ENCODE results near the gene DAD1. TPM values are rescaled to one million over a fixed set of nuclear protein-coding genes. Genes with fewer than 3 reads are reported as not detected.

The DAD1 gene
- total RNA-seq, 1 experiment from 2014 or later: 162 TPM

DNA sequence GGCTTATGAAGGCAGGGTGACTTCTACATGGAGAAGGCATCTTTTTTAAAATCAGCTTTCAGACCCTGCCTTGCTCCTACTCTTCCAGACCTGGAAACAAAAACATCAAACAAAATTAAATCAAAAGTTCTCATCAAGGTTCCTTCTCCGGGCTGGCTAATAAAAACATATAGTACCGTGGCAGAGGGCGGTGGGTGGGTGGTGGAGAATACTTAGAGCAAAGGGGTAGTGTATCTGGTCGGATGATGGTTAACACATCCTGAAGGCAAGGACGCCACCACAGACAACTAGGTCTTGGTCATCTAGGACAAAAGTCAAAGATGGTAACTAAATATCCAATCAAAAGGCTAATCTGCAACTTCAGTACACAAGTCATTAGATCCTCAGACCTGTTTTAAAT, 1.8 kb downstream of the DAD1 start:
- Histone ChIP-seq H3K4me1 (ENCODE audit: control insufficient read depth in 1 of 2, insufficient read depth in 2 of 2, low read length in 2 of 2) (peaks cover 10 to 22% of the 10 kb centered on the region in 2 experiments), H3K4me3 (replicated peaks in 1 of 2; ENCODE audit: low read depth in 1 of 2, low read length in 2 of 2) (no peak overlapping the region), H3K27ac (ENCODE audit: low read depth, low read length) (no peak overlapping the region), H3K4me2 (ENCODE audit: low read length) (no peak overlapping the region), H4K20me1 (ENCODE audit: insufficient read depth) (no peaks in the 10 kb centered on the region), H3K27me3 (ENCODE audit: insufficient read depth, low read length) (no peaks in the 10 kb centered on the region), H3K36me3 (ENCODE audit: control insufficient read depth in 1 of 2, insufficient read depth in 2 of 2, low read length in 2 of 2) (peaks cover 0 to 5% of the 10 kb centered on the region in 2 experiments; a peak in 1 of 4 replicates), H3K79me2 (ENCODE audit: insufficient read depth, low read length) (peaks cover 66% of the 10 kb centered on the region), H2AFZ (ENCODE audit: low read depth, low read length, poor library complexity, severe bottlenecking) (no peak overlapping the region), H3K9me3 (ENCODE audit: control insufficient read depth in 1 of 2, insufficient read depth in 1 of 2, low read depth in 1 of 2, low read length in 2 of 2) (no peaks in the 10 kb centered on the region), H3K9me2 (ENCODE audit: insufficient read depth) (no peaks in the 10 kb centered on the region), H3K9ac (ENCODE audit: low read length) (no peak overlapping the region)
- RAD21 ChIA-PET (ENCODE audit: low non-redundant PET in 1 of 2, low total read pairs in 2 of 2, uncharacterized antibody in 2 of 2, unreplicated experiment in 2 of 2): no interaction called here
- POLR2A ChIA-PET: no interaction called here
- no TSS peak for BruUV-seq (replicated peaks)
- no peak for DNase-seq (ENCODE audit: low read depth, low spot score)
- TF ChIP-seq, protein P1, sequence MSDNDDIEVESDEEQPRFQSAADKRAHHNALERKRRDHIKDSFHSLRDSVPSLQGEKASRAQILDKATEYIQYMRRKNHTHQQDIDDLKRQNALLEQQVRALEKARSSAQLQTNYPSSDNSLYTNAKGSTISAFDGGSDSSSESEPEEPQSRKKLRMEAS (IDR thresholded peaks at IDR 0.05): no peak
- TF ChIP-seq POLR2AphosphoS5 (IDR thresholded peaks at IDR 0.05; ENCODE audit: low read depth, low read length): no peak
- no peak for TF ChIP-seq RAD21 (IDR thresholded peaks at IDR 0.05; ENCODE audit: low read depth)
- TF ChIP-seq, protein P2, sequence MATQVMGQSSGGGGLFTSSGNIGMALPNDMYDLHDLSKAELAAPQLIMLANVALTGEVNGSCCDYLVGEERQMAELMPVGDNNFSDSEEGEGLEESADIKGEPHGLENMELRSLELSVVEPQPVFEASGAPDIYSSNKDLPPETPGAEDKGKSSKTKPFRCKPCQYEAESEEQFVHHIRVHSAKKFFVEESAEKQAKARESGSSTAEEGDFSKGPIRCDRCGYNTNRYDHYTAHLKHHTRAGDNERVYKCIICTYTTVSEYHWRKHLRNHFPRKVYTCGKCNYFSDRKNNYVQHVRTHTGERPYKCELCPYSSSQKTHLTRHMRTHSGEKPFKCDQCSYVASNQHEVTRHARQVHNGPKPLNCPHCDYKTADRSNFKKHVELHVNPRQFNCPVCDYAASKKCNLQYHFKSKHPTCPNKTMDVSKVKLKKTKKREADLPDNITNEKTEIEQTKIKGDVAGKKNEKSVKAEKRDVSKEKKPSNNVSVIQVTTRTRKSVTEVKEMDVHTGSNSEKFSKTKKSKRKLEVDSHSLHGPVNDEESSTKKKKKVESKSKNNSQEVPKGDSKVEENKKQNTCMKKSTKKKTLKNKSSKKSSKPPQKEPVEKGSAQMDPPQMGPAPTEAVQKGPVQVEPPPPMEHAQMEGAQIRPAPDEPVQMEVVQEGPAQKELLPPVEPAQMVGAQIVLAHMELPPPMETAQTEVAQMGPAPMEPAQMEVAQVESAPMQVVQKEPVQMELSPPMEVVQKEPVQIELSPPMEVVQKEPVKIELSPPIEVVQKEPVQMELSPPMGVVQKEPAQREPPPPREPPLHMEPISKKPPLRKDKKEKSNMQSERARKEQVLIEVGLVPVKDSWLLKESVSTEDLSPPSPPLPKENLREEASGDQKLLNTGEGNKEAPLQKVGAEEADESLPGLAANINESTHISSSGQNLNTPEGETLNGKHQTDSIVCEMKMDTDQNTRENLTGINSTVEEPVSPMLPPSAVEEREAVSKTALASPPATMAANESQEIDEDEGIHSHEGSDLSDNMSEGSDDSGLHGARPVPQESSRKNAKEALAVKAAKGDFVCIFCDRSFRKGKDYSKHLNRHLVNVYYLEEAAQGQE (IDR thresholded peaks at IDR 0.05; ENCODE audit: low read depth): no peak
- TF ChIP-seq, protein P3, sequence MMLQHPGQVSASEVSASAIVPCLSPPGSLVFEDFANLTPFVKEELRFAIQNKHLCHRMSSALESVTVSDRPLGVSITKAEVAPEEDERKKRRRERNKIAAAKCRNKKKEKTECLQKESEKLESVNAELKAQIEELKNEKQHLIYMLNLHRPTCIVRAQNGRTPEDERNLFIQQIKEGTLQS (IDR thresholded peaks at IDR 0.05): no peak
- no peak for TF ChIP-seq SRF (IDR thresholded peaks at IDR 0.05; ENCODE audit: low read depth)
- no peak for TF ChIP-seq SP1 (IDR thresholded peaks at IDR 0.05; ENCODE audit: low read depth)
- TF ChIP-seq EZH2phosphoT487 (IDR thresholded peaks at IDR 0.05; ENCODE audit: borderline replicate concordance): no peak
- ATAC-seq: no peak
- CTCF ChIA-PET: no interaction called here
- intact Hi-C loops (cut with micrococcal nuclease): no loop called here
